ENCODE data around the gene P3R3URF.

DNA sequence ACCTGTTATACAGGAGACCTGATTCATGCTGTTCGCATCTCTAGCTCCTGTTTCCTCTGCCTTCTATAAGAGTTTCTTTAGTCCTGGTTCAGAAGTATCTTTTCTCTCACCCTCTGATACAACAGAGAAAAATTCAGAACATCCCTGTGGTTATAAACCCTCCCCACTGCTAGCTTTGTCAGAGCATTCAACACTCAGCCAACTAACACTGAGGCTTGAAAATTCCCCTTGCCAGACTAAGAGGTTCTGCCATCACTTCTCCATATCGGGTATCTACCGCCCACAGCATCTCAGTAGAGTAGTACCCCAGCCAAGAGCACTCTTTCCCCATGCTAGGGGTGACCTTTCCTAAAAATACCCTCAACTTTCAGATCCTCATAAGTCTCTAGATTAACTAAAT is 24.3 kb downstream of the P3R3URF start:
- TF ChIP-seq, protein P1, sequence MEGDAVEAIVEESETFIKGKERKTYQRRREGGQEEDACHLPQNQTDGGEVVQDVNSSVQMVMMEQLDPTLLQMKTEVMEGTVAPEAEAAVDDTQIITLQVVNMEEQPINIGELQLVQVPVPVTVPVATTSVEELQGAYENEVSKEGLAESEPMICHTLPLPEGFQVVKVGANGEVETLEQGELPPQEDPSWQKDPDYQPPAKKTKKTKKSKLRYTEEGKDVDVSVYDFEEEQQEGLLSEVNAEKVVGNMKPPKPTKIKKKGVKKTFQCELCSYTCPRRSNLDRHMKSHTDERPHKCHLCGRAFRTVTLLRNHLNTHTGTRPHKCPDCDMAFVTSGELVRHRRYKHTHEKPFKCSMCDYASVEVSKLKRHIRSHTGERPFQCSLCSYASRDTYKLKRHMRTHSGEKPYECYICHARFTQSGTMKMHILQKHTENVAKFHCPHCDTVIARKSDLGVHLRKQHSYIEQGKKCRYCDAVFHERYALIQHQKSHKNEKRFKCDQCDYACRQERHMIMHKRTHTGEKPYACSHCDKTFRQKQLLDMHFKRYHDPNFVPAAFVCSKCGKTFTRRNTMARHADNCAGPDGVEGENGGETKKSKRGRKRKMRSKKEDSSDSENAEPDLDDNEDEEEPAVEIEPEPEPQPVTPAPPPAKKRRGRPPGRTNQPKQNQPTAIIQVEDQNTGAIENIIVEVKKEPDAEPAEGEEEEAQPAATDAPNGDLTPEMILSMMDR (IDR thresholded peaks at IDR 0.05; ENCODE audit: insufficient read depth, low read length, poor library complexity, severe bottlenecking), result no peak
- no peak for TF ChIP-seq EZH2phosphoT487 (conservative IDR thresholded peaks at IDR 0.05; ENCODE audit: low read length)
